Lower lobe of right lung (tissue), 2 donors: ENCODE data around the gene COL9A2. TPM values are rescaled to one million over a fixed set of nuclear protein-coding genes. Genes with fewer than 3 reads are reported as not detected.

Experiments used
- ATAC-seq, 2 donors: fragments of 200-7000 bp; cut with Tn5 transposase; one replicate each; pipeline ENCODE4 v1.9.1; 2020 to 2022; ENCODE audit warnings: mild to moderate bottlenecking in 2 of 2, moderate library complexity in 2 of 2
- DNase-seq: peaks from one replicate; pipeline ENCODE4 v3.0.0-alpha.2; 2020
- H3K27ac ChIP-seq: fragments of 200-600 bp; one replicate; pipeline ENCODE4 v1.8.0; 2022
- H3K27me3 ChIP-seq: fragments of 200-600 bp; one replicate; pipeline ENCODE4 v1.8.0; 2022; ENCODE audit warnings: low read depth
- H3K36me3 ChIP-seq: fragments of 200-600 bp; one replicate; pipeline ENCODE4 v1.8.0; 2022; ENCODE audit warnings: mild to moderate bottlenecking
- H3K4me1 ChIP-seq: fragments of 200-600 bp; one replicate; pipeline ENCODE4 v1.8.0; 2022
- H3K4me3 ChIP-seq: fragments of 200-600 bp; one replicate; pipeline ENCODE4 v1.8.0; 2022; ENCODE audit warnings: mild to moderate bottlenecking
- H3K9me3 ChIP-seq: fragments of 200-600 bp; one replicate; pipeline ENCODE4 v1.8.0; 2022
- intact Hi-C: fragments of 100-400 bp; cut with DNase I; formaldehyde crosslinking; loops from one replicate; pipeline ENCODE4 v1.11.0; 2022
- total RNA-seq: library from RNA; stranded (reverse); fragmentation: NEBNext Ultra II Directional; extraction: Animal tissue kit (Norgen Biotek cat#: 25700); gene quantifications from one replicate; pipeline ENCODE4 v1.2.1, GENCODE V29; 2021
- TF ChIP-seq, protein P1 (sequence below): fragments of 200-600 bp; IDR thresholded peaks from one replicate; pipeline ENCODE4 v1.8.0; 2022; ENCODE audit warnings: antibody characterized with exemption, mild to moderate bottlenecking
- donor health status: DM: no; HTN: yes; CAD: no; lungs with severe emphysema.

COL9A2 gene
- total RNA-seq, 1 donor from 2014 or later: 7.6 TPM

DNA sequence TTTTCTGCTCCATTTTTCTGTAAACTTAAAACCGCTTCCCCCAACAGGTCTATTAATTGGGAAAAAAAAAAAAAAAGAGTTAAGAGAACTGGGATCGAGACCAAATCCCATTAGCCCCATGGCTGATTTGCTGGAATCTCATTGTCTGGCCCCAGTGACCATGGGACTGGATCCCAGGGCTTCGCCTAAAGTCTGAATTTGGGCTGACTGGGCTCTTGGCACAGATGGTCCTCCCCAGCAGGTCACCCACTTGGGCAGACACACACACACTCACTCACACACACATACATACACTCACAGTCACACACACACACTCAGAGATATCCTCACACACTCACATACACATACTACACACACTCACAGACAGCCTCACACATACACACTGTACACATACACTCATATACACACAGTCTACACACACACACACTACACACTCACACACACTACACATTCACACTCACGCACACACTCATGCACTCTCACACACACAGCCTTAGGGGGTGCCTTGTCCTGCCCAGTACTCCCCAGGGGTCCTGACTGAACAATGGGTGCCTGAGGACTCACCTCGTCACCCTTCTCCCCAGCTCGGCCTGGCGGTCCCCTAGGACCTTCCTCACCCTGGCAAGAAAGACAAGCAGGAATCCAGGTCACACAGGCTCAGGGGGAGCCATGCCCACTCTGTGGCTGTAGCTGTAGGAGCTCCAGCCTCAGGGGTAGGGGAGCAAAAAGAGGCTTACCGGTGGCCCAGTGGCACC is 7.5 kb downstream of the COL9A2 start:
- Histone ChIP-seq H3K36me3 (no peaks in the 10 kb centered on the region), H3K27me3 (no peaks in the 10 kb centered on the region), H3K4me1 (peaks cover 9% of the 10 kb centered on the region), H3K4me3 (no peak overlapping the region), H3K27ac (no peak overlapping the region), H3K9me3 (no peaks in the 10 kb centered on the region)
- ATAC-seq (no peak), DNase-seq (no peak)
- intact Hi-C loops: no loop called here
- TF ChIP-seq, protein P1, sequence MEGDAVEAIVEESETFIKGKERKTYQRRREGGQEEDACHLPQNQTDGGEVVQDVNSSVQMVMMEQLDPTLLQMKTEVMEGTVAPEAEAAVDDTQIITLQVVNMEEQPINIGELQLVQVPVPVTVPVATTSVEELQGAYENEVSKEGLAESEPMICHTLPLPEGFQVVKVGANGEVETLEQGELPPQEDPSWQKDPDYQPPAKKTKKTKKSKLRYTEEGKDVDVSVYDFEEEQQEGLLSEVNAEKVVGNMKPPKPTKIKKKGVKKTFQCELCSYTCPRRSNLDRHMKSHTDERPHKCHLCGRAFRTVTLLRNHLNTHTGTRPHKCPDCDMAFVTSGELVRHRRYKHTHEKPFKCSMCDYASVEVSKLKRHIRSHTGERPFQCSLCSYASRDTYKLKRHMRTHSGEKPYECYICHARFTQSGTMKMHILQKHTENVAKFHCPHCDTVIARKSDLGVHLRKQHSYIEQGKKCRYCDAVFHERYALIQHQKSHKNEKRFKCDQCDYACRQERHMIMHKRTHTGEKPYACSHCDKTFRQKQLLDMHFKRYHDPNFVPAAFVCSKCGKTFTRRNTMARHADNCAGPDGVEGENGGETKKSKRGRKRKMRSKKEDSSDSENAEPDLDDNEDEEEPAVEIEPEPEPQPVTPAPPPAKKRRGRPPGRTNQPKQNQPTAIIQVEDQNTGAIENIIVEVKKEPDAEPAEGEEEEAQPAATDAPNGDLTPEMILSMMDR: no peak

DNA sequence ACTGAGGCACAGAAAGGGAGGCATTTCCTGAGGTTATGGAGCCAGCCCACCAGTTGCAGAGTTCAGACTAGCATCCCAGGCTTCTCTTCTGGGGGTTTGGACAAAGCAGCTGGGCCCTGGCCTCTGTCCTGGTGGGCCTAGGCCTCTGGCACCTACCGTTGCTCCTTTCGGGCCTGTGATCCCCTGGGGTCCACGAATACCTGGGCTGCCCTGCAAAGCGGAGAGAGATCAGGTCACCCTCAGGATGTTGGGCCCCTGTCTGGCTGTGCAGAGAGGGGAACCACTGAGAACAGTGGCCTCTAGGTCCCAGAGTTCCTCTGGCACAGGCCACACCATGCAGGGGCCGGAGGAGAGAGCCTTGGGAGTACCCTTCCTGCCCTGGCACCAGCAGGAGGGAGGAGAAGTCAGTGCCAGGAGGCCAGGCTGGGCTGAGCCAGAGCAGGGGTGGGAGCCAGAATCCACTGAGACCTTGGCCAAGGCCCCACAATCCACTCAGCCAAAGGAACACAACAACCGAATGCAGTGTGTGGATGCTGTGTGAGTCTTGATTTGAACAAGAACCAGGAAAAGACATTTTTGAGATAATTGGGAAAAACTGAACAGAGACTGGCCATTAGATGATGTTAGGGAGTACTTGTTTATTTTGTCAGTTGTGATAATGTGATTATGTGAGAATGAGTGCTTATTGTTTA is 8.9 kb downstream of the COL9A2 start:
- TF ChIP-seq, protein P1: no peak
- H3K9me3 ChIP-seq: no peaks in the 10 kb centered on the region
- H3K36me3 ChIP-seq: no peaks in the 10 kb centered on the region
- no peaks in the 10 kb centered on the region for H3K27me3 ChIP-seq
- H3K4me1 ChIP-seq: peaks cover 9% of the 10 kb centered on the region
- ATAC-seq (no peak), DNase-seq (no peak)
- H3K27ac ChIP-seq: no peak overlapping the region
- intact Hi-C loops: no loop called here
- no peak overlapping the region for H3K4me3 ChIP-seq

DNA sequence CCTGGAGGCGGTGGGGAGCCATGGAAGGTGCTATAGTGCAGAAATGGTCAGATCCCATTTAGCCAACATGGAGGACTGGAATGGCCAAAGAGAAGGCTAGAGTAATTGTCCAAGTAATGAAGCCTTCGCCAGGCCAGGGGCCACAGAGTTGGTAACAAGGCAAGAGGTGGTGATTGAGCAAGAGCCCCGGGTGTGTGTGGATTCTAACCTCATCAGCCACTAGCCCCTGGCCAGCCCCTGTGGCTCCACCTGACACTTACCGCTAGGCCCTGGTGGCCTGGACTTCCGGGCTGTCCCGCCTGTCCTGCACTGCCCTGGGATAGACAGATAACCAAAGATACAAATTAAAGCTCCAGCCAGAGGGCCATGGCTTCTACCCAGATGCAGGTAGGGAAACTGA is 9.9 kb downstream of the COL9A2 start:
- no peaks in the 10 kb centered on the region for H3K36me3 ChIP-seq
- H3K9me3 ChIP-seq: no peaks in the 10 kb centered on the region
- H3K27ac ChIP-seq: no peak overlapping the region
- intact Hi-C loops: no loop called here
- DNase-seq: no peak
- no peak overlapping the region for H3K4me3 ChIP-seq
- H3K4me1 ChIP-seq: peaks cover 3% of the 10 kb centered on the region
- no peaks in the 10 kb centered on the region for H3K27me3 ChIP-seq
- TF ChIP-seq, protein P1: no peak
- no peak for ATAC-seq

DNA sequence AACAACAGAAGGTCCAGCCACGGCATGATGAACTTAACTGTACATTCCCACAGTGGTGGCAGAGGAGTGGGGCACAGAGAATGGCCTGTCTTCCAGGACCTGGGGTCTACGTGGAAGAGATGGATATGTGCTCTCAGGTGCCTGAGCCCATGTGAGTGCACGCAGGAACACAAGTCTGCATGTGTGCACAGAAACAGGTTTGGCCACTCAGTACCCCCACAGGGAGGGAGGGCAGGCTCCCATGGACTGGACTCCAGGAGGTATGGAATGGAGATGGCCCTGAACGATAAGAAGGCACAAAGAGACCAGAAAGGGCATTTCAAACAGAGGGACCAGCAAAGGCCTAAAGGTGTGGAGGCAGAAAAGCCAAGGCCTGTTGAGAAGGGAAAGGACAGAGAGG is 10.8 kb downstream of the COL9A2 start:
- ATAC-seq (no peak), DNase-seq (no peak)
- no peaks in the 10 kb centered on the region for H3K27me3 ChIP-seq
- no peaks in the 10 kb centered on the region for H3K36me3 ChIP-seq
- no peaks in the 10 kb centered on the region for H3K9me3 ChIP-seq
- TF ChIP-seq, protein P1: no peak
- H3K27ac ChIP-seq: no peak overlapping the region
- intact Hi-C loops: no loop called here
- H3K4me3 ChIP-seq: no peak overlapping the region
- no peaks in the 10 kb centered on the region for H3K4me1 ChIP-seq

DNA sequence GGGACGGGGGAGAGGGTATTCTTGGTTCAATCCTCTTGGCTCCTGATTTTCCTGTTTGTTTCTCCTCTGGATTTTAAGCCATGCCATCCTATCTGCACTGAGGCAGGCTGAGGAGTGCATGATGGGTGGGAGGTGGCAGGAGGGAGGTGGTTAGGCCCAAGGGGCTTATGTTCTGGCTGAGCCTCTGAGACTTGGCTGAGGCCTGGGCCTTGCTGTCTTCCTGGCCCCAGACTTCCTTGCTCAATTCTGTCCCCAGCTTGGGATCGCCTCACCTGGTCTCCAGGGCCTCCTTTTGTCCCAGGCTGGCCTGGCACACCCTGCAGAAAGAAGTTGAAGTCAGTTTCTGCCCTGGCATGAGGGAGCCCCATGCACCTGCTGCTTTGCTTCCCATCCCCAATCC is 11.2 kb downstream of the COL9A2 start:
- DNase-seq: no peak
- TF ChIP-seq, protein P1: no peak
- Histone ChIP-seq H3K27ac (no peak overlapping the region), H3K4me3 (no peak overlapping the region), H3K9me3 (no peaks in the 10 kb centered on the region), H3K36me3 (no peaks in the 10 kb centered on the region), H3K27me3 (no peaks in the 10 kb centered on the region), H3K4me1 (no peaks in the 10 kb centered on the region)
- ATAC-seq: no peak
- intact Hi-C loops: no loop called here
